Cardiac fibroblast (primary cell): ENCODE measurements around the gene ZNF384.
A peak's percentile ranks its signal among the peaks of the same experiment; 100 is the strongest.
"Not testable (repeated sequence)": the region's sequence is repeated elsewhere in the genome, so short reads cannot be mapped to it uniquely, and the experiment has no call there.

Source experiments
- DNase-seq, 2 donors: peaks; one replicate each; pipeline versions ENCODE4 v3.0.0 to v3.0.0-alpha.2; 2010; ENCODE audit warnings: low read depth in 2 of 2
- H3K4me3 ChIP-seq, 2 donors: replicated peaks in 1 of 2; 1 replicate in 1 of 2; 2 replicates in 1 of 2; pipeline ENCODE4 v1.5.1; 2011; ENCODE audit warnings: low read depth in 2 of 2, low read length in 2 of 2, mild to moderate bottlenecking in 2 of 2, moderate library complexity in 1 of 2
- CTCF ChIP-seq: IDR thresholded peaks from one replicate; pipeline ENCODE4 v1.5.1; 2011; ENCODE audit warnings: low read depth, mild to moderate bottlenecking, low read length, inconsistent platforms

Gene ZNF384

DNA sequence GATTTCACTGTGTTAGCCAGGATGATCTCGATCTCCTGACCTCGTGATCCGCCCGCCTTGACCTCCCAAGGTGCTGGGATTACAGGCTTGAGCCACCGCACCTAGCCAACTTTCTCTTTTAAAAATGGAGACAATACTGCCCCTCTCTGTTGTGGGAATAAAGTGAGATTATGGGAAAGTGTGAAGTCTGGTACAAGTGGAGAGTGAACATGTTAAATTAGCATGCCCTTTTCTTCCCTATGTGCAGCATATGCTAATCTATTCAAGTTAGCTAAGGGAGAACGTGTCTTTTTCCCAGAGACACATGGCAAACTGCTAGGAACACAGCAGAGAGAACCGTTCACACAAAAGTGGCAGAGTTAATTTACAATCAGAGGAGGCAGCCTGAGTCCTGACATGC, 36.2 kb upstream of the ZNF384 start:
- DNase-seq = no peak
- H3K4me3 ChIP-seq = no peak overlapping the region
- TF ChIP-seq CTCF = no peak

- DNase-seq = no peak
- TF ChIP-seq CTCF = no peak
- peak overlapping the region; percentile 62 to 67 for H3K4me3 ChIP-seq
Measured at GRCh38 chr12:6724409-6724797, 35.2 kb upstream of the ZNF384 start.

DNA sequence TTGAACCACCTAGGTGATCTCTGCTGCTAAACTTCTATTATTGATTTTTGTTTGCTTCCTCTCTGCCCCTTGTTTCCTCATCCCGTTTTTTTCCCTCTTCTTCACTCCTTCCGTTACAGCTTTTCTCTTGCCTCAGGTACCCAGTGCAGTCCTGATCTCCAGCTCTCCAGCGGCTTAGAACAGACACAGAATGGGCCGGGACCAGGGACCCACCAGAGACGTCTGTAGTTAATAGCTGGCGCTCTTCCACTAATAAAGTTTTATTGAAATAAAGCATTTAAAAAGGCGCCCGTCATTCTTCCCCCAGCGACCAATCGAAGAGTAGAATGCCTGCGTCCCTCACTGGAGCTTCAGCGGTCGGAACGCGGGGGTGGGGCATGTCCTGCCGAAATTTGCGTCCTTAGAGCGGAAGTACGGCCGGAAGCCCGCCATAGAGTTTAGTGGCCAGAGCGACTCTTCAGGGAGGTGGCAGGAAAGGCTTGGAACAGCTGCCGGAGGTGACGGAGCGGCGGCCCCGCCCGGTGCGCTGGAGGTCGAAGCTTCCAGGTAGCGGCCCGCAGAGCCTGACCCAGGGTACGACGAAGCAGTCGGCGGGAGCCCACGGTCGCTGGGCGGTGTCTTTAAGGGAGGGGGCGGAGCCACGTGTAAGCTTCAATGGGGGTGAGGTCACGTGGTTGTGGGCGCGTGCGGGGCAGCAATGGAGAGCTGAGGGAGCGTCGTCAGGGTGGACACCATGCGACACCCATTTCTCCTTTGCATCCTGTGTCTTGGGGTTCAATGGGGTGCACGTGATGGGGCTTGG, 34.6 kb upstream of the ZNF384 start, which contains the start of gene COPS7A:
COPS7A (plus strand) TSS at position 440 of the 802 bp plus-strand sequence. CDS start 611 bp downstream, outside the sequence.
- TF ChIP-seq CTCF = no peak
- peak; percentile 99 for DNase-seq
- peak within 1 kb of the TSS; percentile 62 to 67 for H3K4me3 ChIP-seq

GRCh38 chr12:6722863-6723262, 33.7 kb upstream of the ZNF384 start:
- DNase-seq = no peak
- no peak overlapping the region for H3K4me3 ChIP-seq
- no peak for TF ChIP-seq CTCF

DNA sequence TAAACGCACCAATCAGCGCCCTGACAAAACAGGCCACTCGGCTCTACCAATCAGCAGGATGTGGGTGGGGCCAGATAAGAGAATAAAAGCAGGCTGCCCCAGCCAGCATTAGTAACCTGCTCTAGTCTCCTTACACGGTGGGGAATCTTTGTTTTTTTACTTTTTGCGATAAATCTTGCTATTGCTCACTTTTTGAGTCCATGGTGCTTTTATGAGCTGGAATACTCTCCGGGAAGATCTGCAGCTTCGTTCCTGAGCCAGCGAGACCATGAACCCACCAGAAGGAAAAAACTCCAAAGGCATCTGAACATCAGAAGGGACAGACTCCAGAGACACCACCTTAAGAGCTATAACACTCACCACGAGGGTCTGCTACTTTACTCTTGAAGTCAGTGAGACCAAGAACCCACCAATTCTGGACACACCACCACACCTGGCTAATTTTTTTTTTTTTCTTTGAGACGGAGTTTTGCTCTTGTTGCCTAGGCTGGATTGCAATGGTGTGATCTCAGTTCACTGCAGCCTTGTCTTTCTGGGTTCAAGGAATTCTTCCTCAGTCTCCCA, 27.8 kb upstream of the ZNF384 start:
- no peak for DNase-seq
- no peak for TF ChIP-seq CTCF
- H3K4me3 ChIP-seq = no peak overlapping the region

- not testable (repeated sequence) for DNase-seq, H3K4me3 ChIP-seq
Measured at GRCh38 chr12:6716031-6716873, 27.1 kb upstream of the ZNF384 start.

GRCh38 chr12:6708960-6709394, 19.8 kb upstream of the ZNF384 start:
- TF ChIP-seq CTCF = no peak
- DNase-seq = no peak

DNA sequence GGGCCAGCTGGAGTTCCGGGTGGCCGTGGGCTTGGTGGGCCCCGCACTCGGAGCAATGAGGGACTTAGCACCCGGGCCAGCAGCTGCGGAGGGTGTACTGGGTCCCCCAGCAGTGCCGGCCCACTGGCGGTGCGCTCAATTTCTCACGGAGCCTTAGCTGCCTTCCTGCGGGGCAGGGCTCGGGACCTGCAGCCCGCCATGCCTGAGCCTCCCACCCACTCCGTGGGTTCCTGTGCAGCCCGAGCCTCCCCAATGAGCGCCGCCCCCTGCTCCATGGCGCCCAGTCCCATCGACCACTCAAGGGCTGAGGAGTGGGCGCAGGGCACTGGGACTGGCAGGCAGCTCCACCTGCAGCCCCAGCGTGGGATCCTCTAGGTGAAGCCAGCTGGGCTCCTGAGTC, 19.2 kb upstream of the ZNF384 start:
- not testable (repeated sequence) for DNase-seq, H3K4me3 ChIP-seq

More at GRCh38 chr12:6708960-6709394, 19.8 kb upstream of the ZNF384 start:
- H3K4me3 ChIP-seq = no peak overlapping the region
